GM12878 (cell line): ENCODE measurements around the gene RCOR1. TPM values are rescaled to one million over a fixed set of nuclear protein-coding genes. Genes with fewer than 3 reads are reported as not detected.

Source experiments
- ATAC-seq: fragments of 200-7000 bp; cut with Tn5 transposase; 3 replicates; pipeline ENCODE4 v1.9.1; 2020; ENCODE audit warnings: mild to moderate bottlenecking, moderate library complexity
- BruUV-seq: library from RNA; stranded (reverse); fragments of 400-500 nt; replicated peaks from 2 replicates; lab custom pipeline; 2021; lab: Mats Ljungman, UMichigan
- CTCF ChIA-PET: fragments of 300-600 bp; sonication (Branson Sonifier 250); formaldehyde crosslinking; extraction: SDS; loops from one replicate; lab custom pipeline; 2021; ENCODE audit warnings: inconsistent platforms; lab: Yijun Ruan, JAX
- POLR2A ChIA-PET: fragments of 350-600 bp; formaldehyde crosslinking; extraction: SDS; loops from one replicate; lab custom pipeline; 2021; ENCODE audit warnings: inconsistent platforms; lab: Charles Lee
- RAD21 ChIA-PET: fragments of 300-600 bp; sonication (Branson Sonifier 250); formaldehyde crosslinking; loops from one replicate; lab custom pipeline; 2023; ENCODE audit warnings: antibody characterized with exemption; ENCODE audit not compliant: unreplicated experiment; lab: Charles Lee
- SMC1A ChIA-PET: fragments of 300-600 bp; sonication (Branson Sonifier 250); formaldehyde crosslinking; loops from one replicate; lab custom pipeline; 2023; ENCODE audit not compliant: unreplicated experiment, uncharacterized antibody; lab: Charles Lee
- DNase-seq: peaks from one replicate; pipeline ENCODE4 v3.0.0-alpha.2; 2011; ENCODE audit warnings: low read depth, low spot score
- FAIRE-seq: peaks from 3 replicates; lab custom pipeline; 2011; peaks lifted over from hg19 to GRCh38; lab: Jason Lieb, UNC
- H2AFZ ChIP-seq: 2 replicates; pipeline ENCODE4 v1.6.0; 2011; ENCODE audit warnings: low read depth, low read length, control low read depth; ENCODE audit not compliant: control insufficient read depth
- H3K27ac ChIP-seq: 2 replicates; pipeline ENCODE4 v1.5.1; 2011; ENCODE audit warnings: control low read depth; ENCODE audit not compliant: control insufficient read depth, insufficient read depth
- H3K27me3 ChIP-seq, 2 experiments: replicated peaks in 1 of 2; 2 replicates each; pipeline versions ENCODE4 v1.6.0 to v1.6.1; 2011; ENCODE audit warnings: low read length in 1 of 2; ENCODE audit not compliant: control insufficient read depth in 2 of 2, insufficient read depth in 2 of 2
- H3K36me3 ChIP-seq, 2 experiments: 2 replicates each; pipeline ENCODE4 v1.5.1; 2011; ENCODE audit warnings: low read length in 1 of 2; ENCODE audit not compliant: control insufficient read depth in 2 of 2, insufficient read depth in 2 of 2
- H3K4me1 ChIP-seq: 2 replicates; pipeline ENCODE4 v1.6.1; 2011; ENCODE audit warnings: mild to moderate bottlenecking, low read length, moderate library complexity, mixed read lengths; ENCODE audit not compliant: control insufficient read depth, insufficient read depth
- H3K4me2 ChIP-seq: 2 replicates; pipeline ENCODE4 v1.6.0; 2011; ENCODE audit warnings: control low read depth; ENCODE audit not compliant: control insufficient read depth, insufficient read depth
- H3K4me3 ChIP-seq: fragments of 200-600 bp; sonication (generic); 2 replicates; pipeline ENCODE4 v1.5.1; 2016
- H3K79me2 ChIP-seq: 2 replicates; pipeline ENCODE4 v1.6.0; 2011; ENCODE audit warnings: low read length; ENCODE audit not compliant: control insufficient read depth, insufficient read depth
- H3K9ac ChIP-seq: 2 replicates; pipeline ENCODE4 v1.8.0; 2011; ENCODE audit warnings: low read length, control low read depth, mixed read lengths; ENCODE audit not compliant: control insufficient read depth, insufficient read depth
- H3K9me3 ChIP-seq: replicated peaks from 3 replicates; pipeline ENCODE4 v1.5.1; 2011; ENCODE audit warnings: mild to moderate bottlenecking, low read length; ENCODE audit not compliant: control insufficient read depth, insufficient read depth
- H4K20me1 ChIP-seq: 2 replicates; pipeline ENCODE4 v1.6.0; 2011; ENCODE audit not compliant: control insufficient read depth, insufficient read depth
- DPF2 ChIP-seq: fragments of 450-650 bp; IDR thresholded peaks from 2 replicates; pipeline ENCODE4 v1.6.1; 2017; ENCODE audit warnings: mild to moderate bottlenecking
- EZH2 ChIP-seq: IDR thresholded peaks from 2 replicates; pipeline ENCODE4 v1.6.1; 2012; ENCODE audit warnings: low read depth, mild to moderate bottlenecking, control low read depth, inconsistent platforms, low read length, borderline replicate concordance; ENCODE audit not compliant: control insufficient read depth
- KDM1A ChIP-seq: fragments of 200-600 bp; sonication (generic); IDR thresholded peaks from 2 replicates; pipeline ENCODE4 v1.6.1; 2016; ENCODE audit warnings: borderline replicate concordance
- MEF2B ChIP-seq: fragments of 450-650 bp; IDR thresholded peaks from 2 replicates; pipeline ENCODE4 v1.6.1; 2018; ENCODE audit warnings: mild to moderate bottlenecking, moderate library complexity; ENCODE audit not compliant: partially characterized antibody, poor library complexity, severe bottlenecking
- POLR2AphosphoS2 ChIP-seq: IDR thresholded peaks from 2 replicates; pipeline ENCODE4 v1.6.1; 2011; ENCODE audit warnings: low read depth, mild to moderate bottlenecking, low read length, improper control_type of control experiment, moderate library complexity
- STAT3 ChIP-seq: IDR thresholded peaks from 2 replicates; pipeline ENCODE4 v1.6.1; 2011; ENCODE audit warnings: low read depth, low read length, improper control_type of control experiment
- TCF12 ChIP-seq: IDR thresholded peaks from 2 replicates; pipeline ENCODE4 v1.6.1; 2011; ENCODE audit warnings: low read depth, mild to moderate bottlenecking, low read length
- WGBS: methylation state at CpG from one replicate; pipeline ENCODE4 v1.1.6; 2016; ENCODE audit warnings: low lambda C conversion rate; ENCODE audit not compliant: insufficient replicate concordance, insufficient coverage; ENCODE audit errors: missing lambda C conversion rate; 5-methylcytosine and 5-hydroxymethylcytosine counted together
- in situ Hi-C: fragments of 300-500 bp; cut with MboI; formaldehyde crosslinking; loops from 9 replicates; pipeline ENCODE4 v1.14.3; 2018; ENCODE audit warnings: mixed read lengths
- intact Hi-C: fragments of 100-400 bp; cut with micrococcal nuclease; formaldehyde crosslinking; loops from one replicate; pipeline ENCODE4 v1.14.2; 2022; ENCODE audit not compliant: unreplicated experiment
- polyA plus RNA-seq, 11 experiments: library from polyadenylated mRNA; depleted of rRNA in 4 of 11; unstranded in 6 of 11; stranded (reverse) in 5 of 11; fragments of >200 nt; fragmentation: Nextera tagmentation in 4 of 11; fragmentation: Illumina TruSeq in 1 of 11; extraction: Ambion mirVana in 4 of 11; extraction: Trizol in 1 of 11; gene quantifications; 1 replicate in 1 of 11; 2 replicates in 10 of 11; pipeline versions ENCODE4 v1.2.1 to v1.2.3, GENCODE V29; 2011 to 2016; ENCODE audit warnings: inconsistent platforms in 2 of 11, missing spikeins in 2 of 11, low read depth in 1 of 11
- total RNA-seq, 4 experiments: library from RNA; depleted of rRNA in 3 of 4; stranded (reverse); fragments of >200 nt in 3 of 4; fragmentation: Illumina TruSeq in 1 of 4; extraction: Trizol in 1 of 4; gene quantifications; 2 replicates each; pipeline versions ENCODE4 v1.2.1 to v1.2.3, GENCODE V29; 2013 to 2021
- TF ChIP-seq, protein P1 (sequence below): fragments of 450-650 bp; formaldehyde crosslinking; IDR thresholded peaks from 2 replicates; pipeline ENCODE4 v1.4.0; 2022; ENCODE audit warnings: mild to moderate bottlenecking, moderate library complexity
- TF ChIP-seq, protein P2 (sequence below), 3 experiments: IDR thresholded peaks in 2 of 3; conservative IDR thresholded peaks in 1 of 3; 2 replicates each; pipeline ENCODE4 v1.5.1; 2011; ENCODE audit warnings: low read depth in 3 of 3, low read length in 3 of 3, mild to moderate bottlenecking in 3 of 3, control low read depth in 2 of 3, moderate library complexity in 2 of 3, inconsistent platforms in 1 of 3, mixed read lengths in 1 of 3; ENCODE audit not compliant: control insufficient read depth in 2 of 3, insufficient read depth in 1 of 3; ENCODE audit errors: extremely low read depth in 1 of 3

The RCOR1 gene
- total and polyA plus RNA-seq, 10 of the 15 experiments (the other 5 are each of a cell fraction or from before 2014, with no cell fraction given) = 1.6 to 12.2 (median 4.4) TPM

GRCh38 chr14:102544046-102544746 lies 48.3 kb upstream of the RCOR1 start:
- POLR2A ChIA-PET = no interaction called here
- in situ Hi-C loops (no loop called here), intact Hi-C loops (no loop called here)

DNA sequence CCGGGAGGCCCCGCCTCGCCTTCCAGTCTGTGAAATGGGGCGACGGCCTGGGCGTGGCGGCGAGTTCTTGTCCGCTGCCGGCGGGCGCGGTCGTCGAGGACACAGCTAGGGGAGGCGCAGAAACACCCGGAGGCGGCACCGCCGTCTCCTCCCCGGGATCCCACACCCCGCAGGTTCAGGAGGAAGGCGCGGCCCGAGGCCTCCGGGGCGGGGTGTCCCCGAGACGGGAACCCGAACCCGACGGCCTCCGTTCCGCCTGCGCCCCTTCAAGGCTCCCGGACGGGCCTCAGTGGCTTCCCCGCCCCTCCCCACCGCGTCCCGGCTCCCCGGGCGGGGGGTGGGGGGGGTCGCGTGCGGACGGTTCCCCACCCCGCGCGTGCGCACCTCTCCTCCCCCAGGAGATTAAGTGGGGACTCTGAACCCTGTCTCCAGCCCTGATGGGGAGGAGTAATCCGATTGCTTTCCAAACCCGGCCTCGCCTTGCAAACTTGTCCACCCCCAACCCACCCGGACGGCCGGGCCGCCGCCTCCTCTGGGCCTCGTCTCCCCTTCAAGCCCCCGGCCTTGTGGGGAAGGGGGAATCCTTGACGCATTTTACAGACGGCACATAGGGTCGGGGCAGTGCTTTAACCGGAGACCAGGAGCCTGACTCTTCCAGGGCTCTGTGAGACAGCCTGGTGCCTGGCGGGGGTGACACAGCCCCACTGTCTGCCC lies 47.5 kb upstream of the RCOR1 start:
- Histone ChIP-seq H3K36me3 (no peaks in the 10 kb centered on the region), H3K4me3 (no peak overlapping the region), H3K9ac (no peak overlapping the region), H3K27me3 (peaks cover 8 to 16% of the 10 kb centered on the region in 2 experiments), H3K79me2 (no peaks in the 10 kb centered on the region), H3K9me3 (no peaks in the 10 kb centered on the region; the same call in 2 of the 3 replicates), H3K4me1 (no peaks in the 10 kb centered on the region), H3K27ac (no peak overlapping the region), H2AFZ (no peak overlapping the region), H3K4me2 (peak overlapping the region; percentile 42; the same call in 1 of the 2 replicates), H4K20me1 (no peaks in the 10 kb centered on the region; the same call in 1 of the 2 replicates)
- BruUV-seq = no TSS peak
- intact Hi-C loops (no loop called here), in situ Hi-C loops (no loop called here)
- SMC1A ChIA-PET = no interaction called here
- ATAC-seq (peak; percentile 68), FAIRE-seq (no peak), DNase-seq (no peak)
- RAD21 ChIA-PET = no interaction called here
- WGBS = 3% methylated on average over 32 of the region's 66 CpGs
- POLR2A ChIA-PET = no interaction called here
- CTCF ChIA-PET = no interaction called here
- TF ChIP-seq EZH2 = no peak
- no peak for TF ChIP-seq KDM1A
- TF ChIP-seq POLR2AphosphoS2 = no peak
- no peak for TF ChIP-seq DPF2
- TF ChIP-seq, protein P1, sequence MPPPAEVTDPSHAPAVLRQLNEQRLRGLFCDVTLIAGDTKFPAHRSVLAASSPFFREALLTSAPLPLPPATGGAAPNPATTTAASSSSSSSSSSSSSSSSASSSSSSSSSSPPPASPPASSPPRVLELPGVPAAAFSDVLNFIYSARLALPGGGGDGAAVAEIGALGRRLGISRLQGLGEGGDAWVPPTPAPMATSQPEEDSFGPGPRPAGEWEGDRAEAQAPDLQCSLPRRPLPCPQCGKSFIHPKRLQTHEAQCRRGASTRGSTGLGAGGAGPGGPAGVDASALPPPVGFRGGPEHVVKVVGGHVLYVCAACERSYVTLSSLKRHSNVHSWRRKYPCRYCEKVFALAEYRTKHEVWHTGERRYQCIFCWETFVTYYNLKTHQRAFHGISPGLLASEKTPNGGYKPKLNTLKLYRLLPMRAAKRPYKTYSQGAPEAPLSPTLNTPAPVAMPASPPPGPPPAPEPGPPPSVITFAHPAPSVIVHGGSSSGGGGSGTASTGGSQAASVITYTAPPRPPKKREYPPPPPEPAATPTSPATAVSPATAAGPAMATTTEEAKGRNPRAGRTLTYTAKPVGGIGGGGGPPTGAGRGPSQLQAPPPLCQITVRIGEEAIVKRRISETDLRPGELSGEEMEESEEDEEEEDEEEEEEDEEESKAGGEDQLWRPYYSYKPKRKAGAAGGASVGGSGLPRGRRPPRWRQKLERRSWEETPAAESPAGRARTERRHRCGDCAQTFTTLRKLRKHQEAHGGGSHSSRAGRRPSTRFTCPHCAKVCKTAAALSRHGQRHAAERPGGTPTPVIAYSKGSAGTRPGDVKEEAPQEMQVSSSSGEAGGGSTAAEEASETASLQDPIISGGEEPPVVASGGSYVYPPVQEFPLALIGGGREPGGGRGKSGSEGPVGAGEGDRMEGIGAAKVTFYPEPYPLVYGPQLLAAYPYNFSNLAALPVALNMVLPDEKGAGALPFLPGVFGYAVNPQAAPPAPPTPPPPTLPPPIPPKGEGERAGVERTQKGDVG = no peak
- TF ChIP-seq, protein P2, sequence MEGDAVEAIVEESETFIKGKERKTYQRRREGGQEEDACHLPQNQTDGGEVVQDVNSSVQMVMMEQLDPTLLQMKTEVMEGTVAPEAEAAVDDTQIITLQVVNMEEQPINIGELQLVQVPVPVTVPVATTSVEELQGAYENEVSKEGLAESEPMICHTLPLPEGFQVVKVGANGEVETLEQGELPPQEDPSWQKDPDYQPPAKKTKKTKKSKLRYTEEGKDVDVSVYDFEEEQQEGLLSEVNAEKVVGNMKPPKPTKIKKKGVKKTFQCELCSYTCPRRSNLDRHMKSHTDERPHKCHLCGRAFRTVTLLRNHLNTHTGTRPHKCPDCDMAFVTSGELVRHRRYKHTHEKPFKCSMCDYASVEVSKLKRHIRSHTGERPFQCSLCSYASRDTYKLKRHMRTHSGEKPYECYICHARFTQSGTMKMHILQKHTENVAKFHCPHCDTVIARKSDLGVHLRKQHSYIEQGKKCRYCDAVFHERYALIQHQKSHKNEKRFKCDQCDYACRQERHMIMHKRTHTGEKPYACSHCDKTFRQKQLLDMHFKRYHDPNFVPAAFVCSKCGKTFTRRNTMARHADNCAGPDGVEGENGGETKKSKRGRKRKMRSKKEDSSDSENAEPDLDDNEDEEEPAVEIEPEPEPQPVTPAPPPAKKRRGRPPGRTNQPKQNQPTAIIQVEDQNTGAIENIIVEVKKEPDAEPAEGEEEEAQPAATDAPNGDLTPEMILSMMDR (IDR thresholded peaks at IDR 0.05 in 2 of 3, conservative IDR thresholded peaks at IDR 0.05 in 1 of 3; ENCODE audit: control insufficient read depth in 2 of 3, extremely low read depth in 1 of 3, insufficient read depth in 1 of 3, low read depth in 3 of 3, low read length in 3 of 3) = no peak
- TF ChIP-seq TCF12 = no peak
- TF ChIP-seq MEF2B = no peak

More at GRCh38 chr14:102544046-102544746, 48.3 kb upstream of the RCOR1 start:
- Histone ChIP-seq H3K27me3 (peaks cover 8 to 16% of the 10 kb centered on the region in 2 experiments), H3K4me1 (no peaks in the 10 kb centered on the region), H3K79me2 (no peaks in the 10 kb centered on the region), H3K9me3 (no peaks in the 10 kb centered on the region; the same call in 2 of the 3 replicates), H4K20me1 (no peaks in the 10 kb centered on the region; the same call in 1 of the 2 replicates), H3K27ac (no peak overlapping the region), H3K9ac (no peak overlapping the region), H3K4me3 (no peak overlapping the region), H3K36me3 (no peaks in the 10 kb centered on the region), H2AFZ (no peak overlapping the region), H3K4me2 (no peak overlapping the region)
- no peak for DNase-seq
- WGBS = 26% methylated on average over 27 of the region's 43 CpGs
- BruUV-seq = no TSS peak
- SMC1A ChIA-PET = no interaction called here
- RAD21 ChIA-PET = no interaction called here
- ATAC-seq = no peak
- CTCF ChIA-PET = no interaction called here
- no peak for FAIRE-seq
- TF ChIP-seq STAT3 = no peak
